GM10266 (cell line): ENCODE measurements around the gene SNRNP48.

Experiments
- DNase-seq: peaks from one replicate; pipeline ENCODE4 v3.0.0; 2012; ENCODE audit errors: extremely low spot score
- CTCF ChIP-seq: IDR thresholded peaks from 2 replicates; pipeline ENCODE4 v1.5.1; 2012; ENCODE audit warnings: mild to moderate bottlenecking, low read depth; ENCODE audit not compliant: control insufficient read depth, insufficient read depth; ENCODE audit errors: missing control alignments

The SNRNP48 gene

GRCh38 chr6:7632501-7633290, 42.7 kb downstream of the SNRNP48 start:
- DNase-seq: no peak
- no peak for TF ChIP-seq CTCF

GRCh38 chr6:7633361-7633760, 43.4 kb downstream of the SNRNP48 start:
- TF ChIP-seq CTCF: no peak
- no peak for DNase-seq

GRCh38 chr6:7636151-7636550, 46.2 kb downstream of the SNRNP48 start:
- no peak for DNase-seq
- TF ChIP-seq CTCF: no peak

GRCh38 chr6:7637533-7637932, 47.5 kb downstream of the SNRNP48 start:
- no peak for TF ChIP-seq CTCF

DNA sequence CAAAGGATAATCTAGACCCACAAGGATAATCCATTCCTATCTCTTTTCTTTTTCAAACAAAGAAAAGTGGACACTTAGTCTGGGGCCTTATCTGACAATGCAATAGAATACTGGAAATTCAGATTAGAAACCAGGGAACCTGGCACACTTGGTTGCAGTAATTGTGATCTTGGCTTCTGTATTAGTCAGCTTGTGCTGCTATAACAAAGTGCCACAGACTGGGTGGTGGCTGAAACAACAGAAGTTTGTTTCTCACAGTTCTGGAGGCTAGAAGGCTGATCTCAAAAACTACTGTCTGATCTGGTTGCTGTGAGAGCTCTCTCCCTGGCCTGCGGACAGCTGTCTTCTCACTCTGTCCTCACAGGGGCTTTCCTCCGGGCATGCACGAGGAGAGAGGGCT, 49.4 kb downstream of the SNRNP48 start:
- no peak for DNase-seq
- no peak for TF ChIP-seq CTCF

More at GRCh38 chr6:7637533-7637932, 47.5 kb downstream of the SNRNP48 start:
- DNase-seq: no peak

GRCh38 chr6:7640016-7640415, 50.0 kb downstream of the SNRNP48 start:
- TF ChIP-seq CTCF: no peak
- DNase-seq: no peak
